ENCODE data around the gene POLG. TPM values are rescaled to one million over a fixed set of nuclear protein-coding genes. Genes with fewer than 3 reads are reported as not detected.

Gene POLG
- polyA plus RNA-seq, 1 donor (not counting 4 experiments of a cell fraction or from before 2014, with no cell fraction given) = 29.6 TPM

- Histone ChIP-seq H3K4me1 (ENCODE audit: control insufficient read depth, extremely low read depth, insufficient read depth, low read length) (no peaks in the 10 kb centered on the region), H3K9me1 (ENCODE audit: control insufficient read depth, extremely low read depth, insufficient read depth, low read length) (no peaks in the 10 kb centered on the region), H3K36me3 (ENCODE audit: control insufficient read depth in 2 of 2, extremely low read depth in 1 of 2, insufficient read depth in 2 of 2, low read length in 2 of 2) (peaks cover 0 to 7% of the 10 kb centered on the region in 2 experiments), H3K27me3 (ENCODE audit: control insufficient read depth, extremely low read depth, insufficient read depth, low read length) (no peaks in the 10 kb centered on the region), H3K9ac (ENCODE audit: control insufficient read depth, extremely low read depth, insufficient read depth, low read length) (no peak overlapping the region), H3K79me2 (ENCODE audit: control insufficient read depth, insufficient read depth, low read length) (no peaks in the 10 kb centered on the region), H2AFZ (ENCODE audit: control insufficient read depth, low read length) (no peak overlapping the region), H3K4me3 (ENCODE audit: control insufficient read depth in 2 of 3, extremely low read depth in 1 of 3, insufficient read depth in 2 of 3, low read depth in 1 of 3, low read length in 3 of 3) (no peak overlapping the region), H3K27ac (ENCODE audit: control insufficient read depth, insufficient read depth, low read length) (no peak overlapping the region), H4K20me1 (ENCODE audit: control insufficient read depth, extremely low read depth, insufficient read depth, low read length) (no peaks in the 10 kb centered on the region), H3K4me2 (ENCODE audit: control insufficient read depth, extremely low read depth, insufficient read depth, low read depth, low read length) (no peak overlapping the region), H3K9me3 (ENCODE audit: control insufficient read depth, low read depth, low read length) (no peaks in the 10 kb centered on the region)
- no peak for TF ChIP-seq EZH2 (IDR thresholded peaks at IDR 0.05; ENCODE audit: low read length)
- DNase-seq (ENCODE audit: low read depth, low spot score) = no peak
- FAIRE-seq = no peak
- dilution Hi-C loops (cut with MboI; ENCODE audit: extremely low pct_ligation_motif_present, low sequenced_read_pairs) = no loop called here
Observed at GRCh38 chr15:89291934-89292438, 42.6 kb downstream of the POLG start.

DNA sequence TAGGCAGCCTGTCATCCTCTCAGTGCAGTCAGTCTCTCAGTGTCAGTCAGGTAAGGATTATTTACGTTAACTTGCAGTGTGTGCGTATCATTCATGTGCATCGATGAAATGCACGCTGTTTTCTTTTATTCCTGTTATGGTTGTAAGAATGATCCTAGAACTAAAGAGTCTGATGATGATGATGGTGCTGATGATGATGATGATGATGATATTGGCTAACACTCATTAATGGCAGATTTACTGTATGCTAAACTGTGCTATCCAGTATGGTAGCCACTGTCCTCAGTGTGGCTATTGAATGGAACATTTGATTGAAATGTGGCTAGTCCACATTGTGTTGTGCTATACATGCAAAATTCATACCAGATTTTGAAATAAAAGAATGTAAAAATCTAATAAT lies 51.4 kb downstream of the POLG start:
- Histone ChIP-seq H3K9ac (ENCODE audit: control insufficient read depth, extremely low read depth, insufficient read depth, low read length) (no peak overlapping the region), H3K4me1 (ENCODE audit: control insufficient read depth, extremely low read depth, insufficient read depth, low read length) (no peaks in the 10 kb centered on the region), H3K9me3 (ENCODE audit: control insufficient read depth, low read depth, low read length) (no peaks in the 10 kb centered on the region), H3K4me2 (ENCODE audit: control insufficient read depth, extremely low read depth, insufficient read depth, low read depth, low read length) (no peak overlapping the region), H3K79me2 (ENCODE audit: control insufficient read depth, insufficient read depth, low read length) (no peaks in the 10 kb centered on the region), H3K9me1 (ENCODE audit: control insufficient read depth, extremely low read depth, insufficient read depth, low read length) (no peaks in the 10 kb centered on the region), H3K4me3 (ENCODE audit: control insufficient read depth in 2 of 3, extremely low read depth in 1 of 3, insufficient read depth in 2 of 3, low read depth in 1 of 3, low read length in 3 of 3) (no peak overlapping the region), H4K20me1 (ENCODE audit: control insufficient read depth, extremely low read depth, insufficient read depth, low read length) (no peaks in the 10 kb centered on the region), H2AFZ (ENCODE audit: control insufficient read depth, low read length) (no peak overlapping the region), H3K27ac (ENCODE audit: control insufficient read depth, insufficient read depth, low read length) (no peak overlapping the region), H3K36me3 (ENCODE audit: control insufficient read depth in 2 of 2, extremely low read depth in 1 of 2, insufficient read depth in 2 of 2, low read length in 2 of 2) (peaks cover 0 to 9% of the 10 kb centered on the region in 2 experiments), H3K27me3 (ENCODE audit: control insufficient read depth, extremely low read depth, insufficient read depth, low read length) (no peaks in the 10 kb centered on the region)
- dilution Hi-C loops (cut with MboI; ENCODE audit: extremely low pct_ligation_motif_present, low sequenced_read_pairs) = no loop called here
- DNase-seq (ENCODE audit: low read depth, low spot score) (no peak), FAIRE-seq (no peak)
- TF ChIP-seq CTCF (optimal IDR thresholded peaks at IDR 0.05 in 1 of 3, IDR thresholded peaks at IDR 0.05 in 1 of 3, conservative IDR thresholded peaks at IDR 0.05 in 1 of 3; ENCODE audit: extremely low read depth in 1 of 3, insufficient read depth in 2 of 3, low read length in 3 of 3) = no peak
- TF ChIP-seq EZH2 (IDR thresholded peaks at IDR 0.05; ENCODE audit: low read length) = no peak

GRCh38 chr15:89282631-89283030 lies 52.0 kb downstream of the POLG start:
- H3K27me3 ChIP-seq (ENCODE audit: control insufficient read depth, extremely low read depth, insufficient read depth, low read length) = no peaks in the 10 kb centered on the region
- no peak overlapping the region for H3K27ac ChIP-seq (ENCODE audit: control insufficient read depth, insufficient read depth, low read length)
- no peak overlapping the region for H3K9ac ChIP-seq (ENCODE audit: control insufficient read depth, extremely low read depth, insufficient read depth, low read length)
- dilution Hi-C loops (cut with MboI; ENCODE audit: extremely low pct_ligation_motif_present, low sequenced_read_pairs) = no loop called here
- H3K9me1 ChIP-seq (ENCODE audit: control insufficient read depth, extremely low read depth, insufficient read depth, low read length) = no peaks in the 10 kb centered on the region
- no peaks in the 10 kb centered on the region for H3K79me2 ChIP-seq (ENCODE audit: control insufficient read depth, insufficient read depth, low read length)
- no peaks in the 10 kb centered on the region for H3K9me3 ChIP-seq (ENCODE audit: control insufficient read depth, low read depth, low read length)
- peaks cover 0 to 9% of the 10 kb centered on the region in 2 experiments for H3K36me3 ChIP-seq (ENCODE audit: control insufficient read depth in 2 of 2, extremely low read depth in 1 of 2, insufficient read depth in 2 of 2, low read length in 2 of 2)
- DNase-seq (ENCODE audit: low read depth, low spot score) (no peak), FAIRE-seq (no peak)
- no peak for TF ChIP-seq CTCF (optimal IDR thresholded peaks at IDR 0.05 in 1 of 3, IDR thresholded peaks at IDR 0.05 in 1 of 3, conservative IDR thresholded peaks at IDR 0.05 in 1 of 3; ENCODE audit: extremely low read depth in 1 of 3, insufficient read depth in 2 of 3, low read length in 3 of 3)
- no peak for TF ChIP-seq EZH2 (IDR thresholded peaks at IDR 0.05; ENCODE audit: low read length)
- H4K20me1 ChIP-seq (ENCODE audit: control insufficient read depth, extremely low read depth, insufficient read depth, low read length) = no peaks in the 10 kb centered on the region
- H3K4me1 ChIP-seq (ENCODE audit: control insufficient read depth, extremely low read depth, insufficient read depth, low read length) = no peaks in the 10 kb centered on the region
- no peak overlapping the region for H3K4me3 ChIP-seq (ENCODE audit: control insufficient read depth in 2 of 3, extremely low read depth in 1 of 3, insufficient read depth in 2 of 3, low read depth in 1 of 3, low read length in 3 of 3)
- no peak overlapping the region for H2AFZ ChIP-seq (ENCODE audit: control insufficient read depth, low read length)
- no peak overlapping the region for H3K4me2 ChIP-seq (ENCODE audit: control insufficient read depth, extremely low read depth, insufficient read depth, low read depth, low read length)
